Measurements from ENCODE around the gene TBC1D10A.

The TBC1D10A gene

GRCh38 chr22:30262917-30263741, 63.6 kb downstream of the TBC1D10A start:
- ChIA-PET CTCF (interaction anchor here (0.6 to 11.9 kb wide), 36 partner anchors 9 to 372 kb away, joined by 3 to 171 read pairs (median 4); partner anchors contain the start of genes CASTOR1, CCDC157, LIF and MTFP1), POLR2A (no interaction called here)
- DNase-seq (ENCODE audit: extremely low spot score), result peak; percentile 76
- peak; percentile 90 for TF ChIP-seq CTCF (IDR thresholded peaks at IDR 0.05; ENCODE audit: control extremely low read depth, extremely low read depth, low read depth, missing control alignments)

GRCh38 chr22:30262112-30262511, 64.6 kb downstream of the TBC1D10A start:
- TF ChIP-seq CTCF (IDR thresholded peaks at IDR 0.05; ENCODE audit: control extremely low read depth, extremely low read depth, low read depth, missing control alignments), result no peak
- DNase-seq (ENCODE audit: extremely low spot score), result no peak
- POLR2A ChIA-PET, result no interaction called here
- CTCF ChIA-PET, result interaction anchor here (1.4 to 11.9 kb wide), 6 partner anchors 18 to 177 kb away, joined by 3 to 171 read pairs (median 8); partner anchors contain the start of genes CASTOR1 and RNF215

DNA sequence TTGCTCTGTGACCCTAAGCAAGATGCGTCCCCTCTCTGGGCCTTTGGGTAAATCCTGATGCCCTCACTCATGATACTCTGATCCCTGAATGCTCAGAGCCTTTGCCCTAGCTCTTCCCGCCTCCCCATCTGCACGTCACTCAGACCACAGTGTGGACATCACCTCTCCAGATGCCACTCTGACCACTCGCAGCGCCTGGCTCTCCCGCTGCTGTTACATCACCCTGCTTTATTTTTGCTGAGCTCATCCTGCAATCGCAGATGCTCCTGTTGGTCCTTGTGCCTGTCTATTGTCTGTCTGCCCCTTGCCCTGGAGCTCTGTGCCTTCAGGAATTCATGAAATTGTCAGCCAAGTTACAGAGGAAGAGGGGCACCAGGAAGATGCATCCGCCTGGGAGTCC, 65.6 kb downstream of the TBC1D10A start:
- CTCF ChIA-PET, result interaction anchor here (0.7 to 11.9 kb wide), 14 partner anchors 15 to 225 kb away, joined by 3 to 171 read pairs (median 4); partner anchors contain the start of genes CASTOR1 and RNF215
- no peak for TF ChIP-seq CTCF (IDR thresholded peaks at IDR 0.05; ENCODE audit: control extremely low read depth, extremely low read depth, low read depth, missing control alignments)
- POLR2A ChIA-PET, result no interaction called here
- no peak for DNase-seq (ENCODE audit: extremely low spot score)

GRCh38 chr22:30260682-30261081, 66.1 kb downstream of the TBC1D10A start:
- ChIA-PET CTCF (interaction anchor here (0.9 to 11.9 kb wide), 13 partner anchors 15 to 225 kb away, joined by 3 to 171 read pairs (median 4); partner anchors contain the start of genes CASTOR1 and RNF215), POLR2A (no interaction called here)
- no peak for TF ChIP-seq CTCF (IDR thresholded peaks at IDR 0.05; ENCODE audit: control extremely low read depth, extremely low read depth, low read depth, missing control alignments)
- DNase-seq (ENCODE audit: extremely low spot score), result no peak

GRCh38 chr22:30260276-30260675, 66.5 kb downstream of the TBC1D10A start:
- DNase-seq (ENCODE audit: extremely low spot score), result no peak
- ChIA-PET CTCF (interaction anchor here (1.4 to 11.9 kb wide), 9 partner anchors 16 to 226 kb away, joined by 3 to 171 read pairs (median 9); partner anchors contain the start of genes CASTOR1 and RNF215), POLR2A (no interaction called here)
- no peak for TF ChIP-seq CTCF (IDR thresholded peaks at IDR 0.05; ENCODE audit: control extremely low read depth, extremely low read depth, low read depth, missing control alignments)

- DNase-seq (ENCODE audit: extremely low spot score), result no peak
- POLR2A ChIA-PET, result no interaction called here
Measured at GRCh38 chr22:30254314-30254713, 72.4 kb downstream of the TBC1D10A start.

More at GRCh38 chr22:30254314-30254713, 72.4 kb downstream of the TBC1D10A start:
- CTCF ChIA-PET, result interaction anchor here (1.4 to 4.5 kb wide), 6 partner anchors 10 to 157 kb away, joined by 4 to 101 read pairs (median 11); no protein-coding TSS in a partner anchor
- TF ChIP-seq CTCF (IDR thresholded peaks at IDR 0.05; ENCODE audit: control extremely low read depth, extremely low read depth, low read depth, missing control alignments), result no peak

All from GM10248 (cell line).